ENCODE data around the gene SGO1. TPM values are rescaled to one million over a fixed set of nuclear protein-coding genes. Genes with fewer than 3 reads are reported as not detected.

SGO1 gene
- polyA plus RNA-seq, 4 donors: 8.9 to 11.3 (median 10.0) TPM

- no peak for DNase-seq (ENCODE audit: low read depth in 4 of 4, low spot score in 3 of 4)
Observed at GRCh38 chr3:20160230-20160629, 25.8 kb downstream of the SGO1 start.

GRCh38 chr3:20154928-20155327 is 31.1 kb downstream of the SGO1 start:
- DNase-seq (ENCODE audit: low read depth in 4 of 4, low spot score in 3 of 4): no peak

GRCh38 chr3:20154078-20154477 is 31.9 kb downstream of the SGO1 start:
- DNase-seq (ENCODE audit: low read depth in 4 of 4, low spot score in 3 of 4): no peak

GRCh38 chr3:20148466-20148865 is 37.5 kb downstream of the SGO1 start:
- no peak for DNase-seq (ENCODE audit: low read depth in 4 of 4, low spot score in 3 of 4)

GRCh38 chr3:20147361-20147760 is 38.6 kb downstream of the SGO1 start:
- DNase-seq (ENCODE audit: low read depth in 4 of 4, low spot score in 3 of 4): no peak

- no peak for DNase-seq (ENCODE audit: low read depth in 4 of 4, low spot score in 3 of 4)
Observed at GRCh38 chr3:20146301-20146700, 39.7 kb downstream of the SGO1 start.

- DNase-seq (ENCODE audit: low read depth in 4 of 4, low spot score in 3 of 4): no peak
Observed at GRCh38 chr3:20145874-20146273, 40.1 kb downstream of the SGO1 start.

- no peak for DNase-seq (ENCODE audit: low read depth in 4 of 4, low spot score in 3 of 4)
Observed at GRCh38 chr3:20143519-20143918, 42.5 kb downstream of the SGO1 start.

GRCh38 chr3:20142517-20142916 is 43.5 kb downstream of the SGO1 start:
- no peak for DNase-seq (ENCODE audit: low read depth in 4 of 4, low spot score in 3 of 4)

GRCh38 chr3:20141851-20142250 is 44.2 kb downstream of the SGO1 start:
- DNase-seq (ENCODE audit: low read depth in 4 of 4, low spot score in 3 of 4): no peak

GRCh38 chr3:20141316-20141715 is 44.7 kb downstream of the SGO1 start:
- no peak for DNase-seq (ENCODE audit: low read depth in 4 of 4, low spot score in 3 of 4)

- no peak for DNase-seq (ENCODE audit: low read depth in 4 of 4, low spot score in 3 of 4)
Observed at GRCh38 chr3:20140881-20141280, 45.1 kb downstream of the SGO1 start.

- DNase-seq (ENCODE audit: low read depth in 4 of 4, low spot score in 3 of 4): no peak
Observed at GRCh38 chr3:20137647-20138046, 48.4 kb downstream of the SGO1 start.

- no peak for DNase-seq (ENCODE audit: low read depth in 4 of 4, low spot score in 3 of 4)
Observed at GRCh38 chr3:20136231-20136630, 49.8 kb downstream of the SGO1 start.

GRCh38 chr3:20130106-20130505 is 55.9 kb downstream of the SGO1 start:
- DNase-seq (ENCODE audit: low read depth in 4 of 4, low spot score in 3 of 4): peak in 1 of 4 donors; percentile 42

GRCh38 chr3:20128358-20128757 is 57.6 kb downstream of the SGO1 start:
- DNase-seq (ENCODE audit: low read depth in 4 of 4, low spot score in 3 of 4): no peak

GRCh38 chr3:20125897-20126296 is 60.1 kb downstream of the SGO1 start:
- DNase-seq (ENCODE audit: low read depth in 4 of 4, low spot score in 3 of 4): no peak

GRCh38 chr3:20125289-20125688 is 60.7 kb downstream of the SGO1 start:
- no peak for DNase-seq (ENCODE audit: low read depth in 4 of 4, low spot score in 3 of 4)

GRCh38 chr3:20123131-20123652 is 62.8 kb downstream of the SGO1 start:
- no peak for DNase-seq (ENCODE audit: low read depth in 4 of 4, low spot score in 3 of 4)

- DNase-seq (ENCODE audit: low read depth in 4 of 4, low spot score in 3 of 4): no peak
Observed at GRCh38 chr3:20121088-20121487, 64.9 kb downstream of the SGO1 start.
